Endodermal cell (in vitro differentiated cells): ENCODE data around the gene DGKD. TPM values are rescaled to one million over a fixed set of nuclear protein-coding genes. Genes with fewer than 3 reads are reported as not detected.

Experiments
- DNase-seq: peaks from one replicate; pipeline ENCODE4 v3.0.0-alpha.2; 2017
- H3K27ac ChIP-seq: 2 replicates; pipeline ENCODE4 v1.5.1; 2013; ENCODE audit warnings: mild to moderate bottlenecking, low read depth, low read length, moderate library complexity
- H3K27me3 ChIP-seq: 2 replicates; pipeline ENCODE4 v1.6.1; 2013; ENCODE audit warnings: mild to moderate bottlenecking, low read length, moderate library complexity; ENCODE audit not compliant: insufficient read depth, control insufficient read depth, poor library complexity, severe bottlenecking
- H3K36me3 ChIP-seq: 2 replicates; pipeline ENCODE4 v1.7.0; 2013; ENCODE audit warnings: mild to moderate bottlenecking, low read length, moderate library complexity; ENCODE audit not compliant: control insufficient read depth, insufficient read depth
- H3K4me1 ChIP-seq: one replicate; pipeline ENCODE4 v1.7.0; 2013; ENCODE audit warnings: low read length; ENCODE audit not compliant: control insufficient read depth, insufficient read depth
- H3K4me3 ChIP-seq: 2 replicates; pipeline ENCODE4 v1.5.1; 2013; ENCODE audit warnings: mild to moderate bottlenecking, low read length, moderate library complexity
- H3K9ac ChIP-seq: 2 replicates; pipeline ENCODE4 v1.6.1; 2013; ENCODE audit warnings: mild to moderate bottlenecking, low read length, moderate library complexity; ENCODE audit not compliant: poor library complexity, severe bottlenecking; ENCODE audit errors: extremely low read depth
- H3K9me3 ChIP-seq: 2 replicates; pipeline ENCODE4 v1.6.1; 2013; ENCODE audit warnings: mild to moderate bottlenecking, low read length, moderate library complexity; ENCODE audit not compliant: control insufficient read depth
- H3K27ac Mint-ChIP-seq: 2 replicates; pipeline ENCODE4 v1.8.0; 2020; ENCODE audit warnings: mixed read lengths
- H3K27me3 Mint-ChIP-seq: 2 replicates; pipeline ENCODE4 v1.8.0; 2021; ENCODE audit warnings: mild to moderate bottlenecking, mixed read lengths; ENCODE audit not compliant: insufficient read depth
- H3K36me3 Mint-ChIP-seq: 2 replicates; pipeline ENCODE4 v1.8.0; 2020; ENCODE audit warnings: low read depth, mixed read lengths
- H3K4me1 Mint-ChIP-seq: 2 replicates; pipeline ENCODE4 v1.8.0; 2020; ENCODE audit warnings: mixed read lengths
- H3K4me3 Mint-ChIP-seq: 2 replicates; pipeline ENCODE4 v1.8.0; 2020; ENCODE audit warnings: mild to moderate bottlenecking, moderate library complexity, mixed read lengths
- H3K9me3 Mint-ChIP-seq: 2 replicates; pipeline ENCODE4 v1.8.0; 2020; ENCODE audit warnings: mild to moderate bottlenecking, mixed read lengths
- WGBS, 2 experiments: methylation state at CpG; one replicate each; pipeline versions ENCODE4 v1.1.5 to v1.1.7; 2013; ENCODE audit warnings: missing lambda C conversion rate in 2 of 2, mixed read lengths in 1 of 2; ENCODE audit not compliant: insufficient coverage in 1 of 2, insufficient read length in 1 of 2; 5-methylcytosine and 5-hydroxymethylcytosine counted together
- total RNA-seq, 2 donors: library from RNA; stranded (reverse); fragmentation: NEBNext Ultra II Directional in 1 of 2; extraction: Animal tissue kit (Norgen Biotek cat#: 25700) in 1 of 2; gene quantifications; 2 replicates in 1 of 2; 3 replicates in 1 of 2; pipeline ENCODE4 v1.2.1, GENCODE V29; 2021
- TF ChIP-seq, protein P1 (sequence below): fragments of 200-600 bp; sonication (generic); conservative IDR thresholded peaks from 2 replicates; pipeline ENCODE4 v1.5.0; 2021; ENCODE audit warnings: antibody characterized with exemption, mild to moderate bottlenecking

The DGKD gene
- total RNA-seq, 2 donors from 2014 or later, result 39.2 to 46.9 TPM

GRCh38 chr2:233451950-233452349 lies 97.7 kb downstream of the DGKD start:
- H3K4me3 Mint-ChIP-seq, result no peak overlapping the region
- Histone ChIP-seq H3K27ac (no peak overlapping the region), H3K9me3 (no peaks in the 10 kb centered on the region), H3K4me1 (no peaks in the 10 kb centered on the region), H3K9ac (no peak overlapping the region), H3K4me3 (no peak overlapping the region), H3K27me3 (no peaks in the 10 kb centered on the region), H3K36me3 (peaks cover 20% of the 10 kb centered on the region)
- no peaks in the 10 kb centered on the region for H3K27me3 Mint-ChIP-seq
- 91 to 94% methylated on average over 9 of the region's 9 CpGs for WGBS, 2 experiments
- H3K27ac Mint-ChIP-seq, result no peak overlapping the region
- DNase-seq, result no peak
- peaks cover 54% of the 10 kb centered on the region for H3K36me3 Mint-ChIP-seq
- H3K4me1 Mint-ChIP-seq, result peaks cover 4% of the 10 kb centered on the region
- TF ChIP-seq, protein P1, sequence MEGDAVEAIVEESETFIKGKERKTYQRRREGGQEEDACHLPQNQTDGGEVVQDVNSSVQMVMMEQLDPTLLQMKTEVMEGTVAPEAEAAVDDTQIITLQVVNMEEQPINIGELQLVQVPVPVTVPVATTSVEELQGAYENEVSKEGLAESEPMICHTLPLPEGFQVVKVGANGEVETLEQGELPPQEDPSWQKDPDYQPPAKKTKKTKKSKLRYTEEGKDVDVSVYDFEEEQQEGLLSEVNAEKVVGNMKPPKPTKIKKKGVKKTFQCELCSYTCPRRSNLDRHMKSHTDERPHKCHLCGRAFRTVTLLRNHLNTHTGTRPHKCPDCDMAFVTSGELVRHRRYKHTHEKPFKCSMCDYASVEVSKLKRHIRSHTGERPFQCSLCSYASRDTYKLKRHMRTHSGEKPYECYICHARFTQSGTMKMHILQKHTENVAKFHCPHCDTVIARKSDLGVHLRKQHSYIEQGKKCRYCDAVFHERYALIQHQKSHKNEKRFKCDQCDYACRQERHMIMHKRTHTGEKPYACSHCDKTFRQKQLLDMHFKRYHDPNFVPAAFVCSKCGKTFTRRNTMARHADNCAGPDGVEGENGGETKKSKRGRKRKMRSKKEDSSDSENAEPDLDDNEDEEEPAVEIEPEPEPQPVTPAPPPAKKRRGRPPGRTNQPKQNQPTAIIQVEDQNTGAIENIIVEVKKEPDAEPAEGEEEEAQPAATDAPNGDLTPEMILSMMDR, result no peak
- no peaks in the 10 kb centered on the region for H3K9me3 Mint-ChIP-seq

- no peak overlapping the region for H3K27ac Mint-ChIP-seq
These were observed 99.0 kb downstream of the DGKD start for GRCh38 chr2:233453111-233453915.

DNA sequence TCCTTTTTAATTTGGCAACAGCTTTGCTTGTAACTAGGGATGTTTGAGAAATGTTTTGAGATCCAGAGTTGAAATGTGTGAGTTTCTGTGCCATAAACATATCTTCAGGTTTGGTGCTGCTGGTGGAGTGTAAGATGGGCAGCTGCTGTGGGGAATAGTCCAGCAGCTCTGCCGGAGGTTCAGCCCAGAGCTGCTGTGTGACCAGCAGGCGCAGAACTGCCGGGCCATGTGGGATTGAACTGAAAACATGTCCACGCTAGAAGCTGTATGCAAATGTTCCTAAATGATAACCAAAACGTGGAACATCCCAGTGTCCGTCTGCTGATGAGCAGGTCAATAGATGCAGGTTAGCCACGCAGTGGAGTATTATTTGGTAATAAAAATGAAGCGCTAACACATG lies 99.6 kb downstream of the DGKD start:
- Mint-ChIP-seq H3K9me3 (no peaks in the 10 kb centered on the region), H3K4me3 (no peak overlapping the region), H3K36me3 (peaks cover 55% of the 10 kb centered on the region), H3K4me1 (peaks cover 3% of the 10 kb centered on the region), H3K27me3 (no peaks in the 10 kb centered on the region), H3K27ac (no peak overlapping the region)
- TF ChIP-seq, protein P1, result no peak
- 90 to 95% methylated on average over 8 of the region's 8 CpGs for whole genome bisulfite sequencing, 2 experiments
- H3K9ac ChIP-seq, result no peak overlapping the region
- H3K4me3 ChIP-seq, result no peak overlapping the region
- H3K36me3 ChIP-seq, result peaks cover 20% of the 10 kb centered on the region
- H3K27me3 ChIP-seq, result no peaks in the 10 kb centered on the region
- no peaks in the 10 kb centered on the region for H3K4me1 ChIP-seq
- H3K9me3 ChIP-seq, result no peaks in the 10 kb centered on the region
- DNase-seq, result no peak
- no peak overlapping the region for H3K27ac ChIP-seq

More at GRCh38 chr2:233453111-233453915, 99.0 kb downstream of the DGKD start:
- no peak overlapping the region for H3K4me3 ChIP-seq
- H3K9me3 Mint-ChIP-seq, result no peaks in the 10 kb centered on the region
- no peak overlapping the region for H3K27ac ChIP-seq
- peaks cover 58% of the 10 kb centered on the region for H3K36me3 Mint-ChIP-seq
- no peaks in the 10 kb centered on the region for H3K4me1 ChIP-seq
- WGBS, 2 experiments, result 89 to 95% methylated on average over 4 to 10 of the region's 10 CpGs
- H3K9me3 ChIP-seq, result no peaks in the 10 kb centered on the region
- TF ChIP-seq, protein P1, result no peak
- no peak overlapping the region for H3K4me3 Mint-ChIP-seq
- H3K9ac ChIP-seq, result no peak overlapping the region
- H3K27me3 ChIP-seq, result no peaks in the 10 kb centered on the region
- H3K4me1 Mint-ChIP-seq, result peaks cover 4% of the 10 kb centered on the region
- peaks cover 20% of the 10 kb centered on the region for H3K36me3 ChIP-seq
- H3K27me3 Mint-ChIP-seq, result no peaks in the 10 kb centered on the region
- DNase-seq, result no peak
